Upper lobe of right lung (tissue), 1 donor: ENCODE data around the gene SYNPO. TPM values are rescaled to one million over a fixed set of nuclear protein-coding genes. Genes with fewer than 3 reads are reported as not detected.

Source experiments
- ATAC-seq: fragments of 200-7000 bp; cut with Tn5 transposase; one replicate; pipeline ENCODE4 v1.9.1; 2020; ENCODE audit warnings: mild to moderate bottlenecking, moderate library complexity
- DNase-seq: peaks from one replicate; pipeline ENCODE4 v3.0.0-alpha.2; 2020
- H3K27ac ChIP-seq: fragments of 200-600 bp; one replicate; pipeline ENCODE4 v1.8.0; 2022
- H3K27me3 ChIP-seq: fragments of 200-600 bp; one replicate; pipeline ENCODE4 v1.8.0; 2022; ENCODE audit warnings: mild to moderate bottlenecking
- H3K36me3 ChIP-seq: fragments of 200-600 bp; one replicate; pipeline ENCODE4 v1.8.0; 2022
- H3K4me1 ChIP-seq: fragments of 200-600 bp; one replicate; pipeline ENCODE4 v1.8.0; 2022
- H3K4me3 ChIP-seq: fragments of 200-600 bp; one replicate; pipeline ENCODE4 v1.8.0; 2022; ENCODE audit warnings: mild to moderate bottlenecking
- H3K9me3 ChIP-seq: fragments of 200-600 bp; one replicate; pipeline ENCODE4 v1.8.0; 2022
- CTCF ChIP-seq: fragments of 200-600 bp; IDR thresholded peaks from one replicate; pipeline ENCODE4 v1.8.0; 2022; ENCODE audit warnings: antibody characterized with exemption
- intact Hi-C: fragments of 100-400 bp; cut with DNase I; formaldehyde crosslinking; loops from one replicate; pipeline ENCODE4 v1.11.0; 2022
- total RNA-seq: library from RNA; stranded (reverse); fragmentation: NEBNext Ultra II Directional; extraction: Animal tissue kit (Norgen Biotek cat#: 25700); gene quantifications from one replicate; pipeline ENCODE4 v1.2.1, GENCODE V29; 2021
- donor health status: DM: no; HTN: yes; CAD: no; lungs with severe emphysema.

The SYNPO gene
- total RNA-seq, 1 donor from 2014 or later = 151 TPM

GRCh38 chr5:150637245-150638052 is 3.0 kb upstream of the SYNPO start:
- no peak for TF ChIP-seq CTCF

GRCh38 chr5:150638053-150638444 is 2.4 kb upstream of the SYNPO start:
- no peaks in the 10 kb centered on the region for H3K27me3 ChIP-seq
- no peak overlapping the region for H3K4me3 ChIP-seq
- no peak for DNase-seq
- intact Hi-C loops = no loop called here
- peak overlapping the region; percentile 86 for H3K27ac ChIP-seq
- no peaks in the 10 kb centered on the region for H3K36me3 ChIP-seq
- H3K4me1 ChIP-seq = peaks cover 72% of the 10 kb centered on the region
- no peak for ATAC-seq
- H3K9me3 ChIP-seq = no peaks in the 10 kb centered on the region
- no peak for TF ChIP-seq CTCF

More at GRCh38 chr5:150637245-150638052, 3.0 kb upstream of the SYNPO start:
- Histone ChIP-seq H3K36me3 (no peaks in the 10 kb centered on the region), H3K4me1 (peaks cover 66% of the 10 kb centered on the region), H3K9me3 (no peaks in the 10 kb centered on the region), H3K4me3 (no peak overlapping the region), H3K27ac (peak overlapping the region; percentile 86), H3K27me3 (no peaks in the 10 kb centered on the region)
- ATAC-seq (peak; percentile 29), DNase-seq (no peak)
- intact Hi-C loops = no loop called here

- no peak overlapping the region for H3K4me3 ChIP-seq
- no peaks in the 10 kb centered on the region for H3K36me3 ChIP-seq
- H3K9me3 ChIP-seq = no peaks in the 10 kb centered on the region
- peak overlapping the region; percentile 86 for H3K27ac ChIP-seq
- ATAC-seq (no peak), DNase-seq (peak; percentile 37)
- no peak for TF ChIP-seq CTCF
- H3K27me3 ChIP-seq = no peaks in the 10 kb centered on the region
- peaks cover 79% of the 10 kb centered on the region for H3K4me1 ChIP-seq
- intact Hi-C loops = no loop called here
These were observed 1.7 kb upstream of the SYNPO start for GRCh38 chr5:150638488-150639376.

GRCh38 chr5:150639377-150639692 is 1.1 kb upstream of the SYNPO start:
- intact Hi-C loops = no loop called here
- H3K4me1 ChIP-seq = peaks cover 85% of the 10 kb centered on the region
- ATAC-seq (no peak), DNase-seq (no peak)
- H3K4me3 ChIP-seq = no peak overlapping the region
- no peaks in the 10 kb centered on the region for H3K36me3 ChIP-seq
- peak overlapping the region; percentile 86 for H3K27ac ChIP-seq
- H3K9me3 ChIP-seq = no peaks in the 10 kb centered on the region
- no peak for TF ChIP-seq CTCF
- no peaks in the 10 kb centered on the region for H3K27me3 ChIP-seq

- no peaks in the 10 kb centered on the region for H3K9me3 ChIP-seq
- DNase-seq (no peak), ATAC-seq (no peak)
- H3K4me1 ChIP-seq = peaks cover 89% of the 10 kb centered on the region
- no peaks in the 10 kb centered on the region for H3K27me3 ChIP-seq
- intact Hi-C loops = no loop called here
- TF ChIP-seq CTCF = no peak
- peak overlapping the region; percentile 86 for H3K27ac ChIP-seq
- no peaks in the 10 kb centered on the region for H3K36me3 ChIP-seq
- H3K4me3 ChIP-seq = no peak overlapping the region
These were observed 709 bp upstream of the SYNPO start for GRCh38 chr5:150639751-150640150.
